ENCODE measurements around the gene SERPINB11.
"Not testable (repeated sequence)": the region's sequence is repeated elsewhere in the genome, so short reads cannot be mapped to it uniquely, and the experiment has no call there.

SERPINB11 gene

DNA sequence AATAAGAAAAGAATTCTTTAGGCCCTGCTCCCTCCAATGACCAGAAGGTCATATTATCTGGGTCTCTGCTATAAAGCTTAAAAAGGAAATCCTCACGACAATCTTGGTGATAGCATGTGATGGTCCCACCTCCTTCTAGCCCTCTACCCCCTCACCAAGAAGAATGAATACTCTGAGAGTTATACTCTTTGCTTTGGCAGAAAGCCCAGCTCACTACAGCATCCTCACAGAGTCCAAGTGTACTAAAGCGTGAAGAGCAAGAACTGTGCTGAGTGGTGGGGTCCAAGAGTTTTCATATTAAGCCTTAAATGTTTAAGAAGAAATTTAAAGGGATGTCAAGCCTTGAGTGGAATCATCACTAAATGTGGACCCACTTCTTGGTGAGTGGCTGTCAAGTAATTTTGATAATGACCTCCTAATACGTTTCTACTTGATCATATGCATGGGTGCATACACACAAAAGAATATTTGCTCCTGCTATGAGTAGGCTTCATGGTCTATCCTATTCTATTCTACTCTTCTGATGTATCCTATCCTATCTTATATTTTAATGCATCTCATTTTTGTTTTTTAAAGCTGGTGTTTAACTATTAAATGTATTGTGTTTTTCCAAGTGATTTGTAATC is 56.0 kb downstream of the SERPINB11 start:
- no peak for DNase-seq (ENCODE audit: insufficient read length, low spot score)
- TF ChIP-seq SPI1 (IDR thresholded peaks at IDR 0.05; ENCODE audit: low read depth, low read length): no peak
- no peak for TF ChIP-seq POLR2A (IDR thresholded peaks at IDR 0.05; ENCODE audit: low read depth, low read length)
- no peak for TF ChIP-seq PAX5 (IDR thresholded peaks at IDR 0.05; ENCODE audit: insufficient read depth, low read length, severe bottlenecking)
- TF ChIP-seq TAF1 (IDR thresholded peaks at IDR 0.05; ENCODE audit: low read depth, low read length): no peak
- TF ChIP-seq POLR2AphosphoS5 (IDR thresholded peaks at IDR 0.05; ENCODE audit: low read depth, low read length): no peak
- no peak for TF ChIP-seq POU2F2 (IDR thresholded peaks at IDR 0.05; ENCODE audit: low read depth, low read length)
- FAIRE-seq: no peak

DNA sequence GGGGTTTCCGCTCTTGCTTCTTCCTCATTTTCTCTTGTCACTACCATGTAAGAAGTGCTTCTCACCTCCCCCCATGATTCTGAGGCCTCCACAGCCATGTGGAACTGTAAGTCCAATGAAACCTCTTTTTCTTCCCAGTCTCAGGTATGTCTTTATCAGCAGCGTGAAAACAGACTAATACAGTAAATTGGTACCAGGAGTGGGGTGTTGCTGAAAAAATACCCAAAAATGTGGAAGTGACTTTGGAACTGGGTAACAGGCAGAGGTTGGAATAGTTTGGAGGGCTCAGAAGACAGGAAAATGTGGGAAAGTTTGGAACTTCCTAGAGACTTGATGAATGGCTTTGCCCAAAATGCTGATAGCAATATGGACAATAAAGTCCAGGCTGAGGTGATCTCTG is 57.0 kb downstream of the SERPINB11 start:
- DNase-seq (ENCODE audit: insufficient read length, low spot score); FAIRE-seq: not testable (repeated sequence)

DNA sequence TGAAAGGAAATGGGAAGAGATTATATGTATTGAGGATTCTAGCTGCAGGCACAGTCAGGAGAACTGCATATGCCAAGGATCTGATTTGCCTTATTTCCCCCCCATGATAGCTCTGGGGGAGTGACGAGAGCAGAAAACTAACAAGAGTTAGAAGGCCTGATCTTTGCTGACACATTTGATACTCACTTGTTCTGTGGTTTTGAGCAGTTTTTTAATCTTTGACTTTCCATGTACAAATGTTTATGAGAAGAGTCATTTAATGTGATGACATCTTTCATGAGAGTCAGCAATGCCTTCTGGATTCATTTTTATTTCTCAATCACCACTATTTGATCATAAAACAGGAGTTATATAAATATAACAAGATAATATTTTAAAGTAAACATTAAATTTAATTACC is 59.8 kb downstream of the SERPINB11 start:
- no peak for TF ChIP-seq PAX5 (IDR thresholded peaks at IDR 0.05; ENCODE audit: insufficient read depth, low read length, severe bottlenecking)
- no peak for TF ChIP-seq SPI1 (IDR thresholded peaks at IDR 0.05; ENCODE audit: low read depth, low read length)
- no peak for TF ChIP-seq POLR2A (IDR thresholded peaks at IDR 0.05; ENCODE audit: low read depth, low read length)
- no peak for FAIRE-seq
- no peak for DNase-seq (ENCODE audit: insufficient read length, low spot score)

DNA sequence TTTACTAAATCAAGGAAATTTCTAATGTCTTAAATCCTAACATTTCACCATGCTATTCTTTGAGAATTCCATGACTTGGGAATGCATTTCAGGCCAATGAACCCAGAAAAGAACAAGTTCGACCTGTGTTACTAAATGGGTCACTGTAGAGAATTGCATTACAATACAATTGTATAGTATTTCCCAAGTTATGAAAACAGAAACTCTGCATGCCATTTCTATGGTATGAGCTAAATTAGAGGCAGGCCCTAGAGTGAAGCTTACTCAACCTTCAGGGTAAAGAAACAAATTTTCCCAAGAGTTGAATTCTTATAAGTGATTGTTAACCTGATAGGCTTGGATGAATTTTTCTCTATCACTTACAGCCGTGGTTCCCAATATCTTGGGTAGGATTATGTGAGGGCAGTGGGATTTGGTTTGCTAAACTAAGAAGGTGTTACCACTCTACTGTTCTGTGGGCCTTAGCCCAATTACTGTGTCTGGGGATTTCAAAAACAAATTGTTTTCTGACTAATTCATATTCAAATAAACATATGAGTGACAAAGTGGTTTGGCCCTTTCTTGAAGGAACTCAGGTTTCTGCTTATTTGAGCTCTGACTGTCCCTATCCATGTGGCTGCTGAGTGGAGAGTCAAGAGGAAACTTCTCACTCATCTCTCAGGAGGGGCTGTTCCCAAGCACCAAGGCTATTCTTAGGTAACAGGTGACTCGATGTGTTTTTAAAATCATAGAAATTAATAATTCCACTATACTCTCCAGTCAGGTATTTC is 61.3 kb downstream of the SERPINB11 start:
- FAIRE-seq: no peak

DNA sequence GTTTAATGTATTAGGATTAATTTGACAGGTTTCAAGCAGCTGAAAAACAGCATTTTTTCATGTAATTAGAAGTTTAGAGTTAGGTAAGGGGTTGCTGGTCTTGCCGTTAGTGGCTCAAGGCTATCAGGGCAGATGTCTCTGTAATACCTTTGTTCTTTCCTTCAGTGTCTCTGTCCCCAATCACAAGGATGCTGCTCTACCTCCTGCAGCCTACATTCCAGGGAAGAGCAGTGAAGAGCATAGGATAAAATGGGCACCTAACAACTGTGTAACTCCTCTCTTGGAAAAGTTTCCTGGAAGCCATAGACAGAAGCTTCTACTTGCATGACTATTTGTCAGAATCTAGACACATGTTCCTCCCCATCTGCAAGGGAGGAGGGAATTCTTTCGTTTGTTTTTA is 63.1 kb downstream of the SERPINB11 start:
- DNase-seq (ENCODE audit: insufficient read length, low spot score) (no peak), FAIRE-seq (no peak)
- TF ChIP-seq PAX5 (IDR thresholded peaks at IDR 0.05; ENCODE audit: insufficient read depth, low read length, severe bottlenecking): no peak
- TF ChIP-seq TAF1 (IDR thresholded peaks at IDR 0.05; ENCODE audit: low read depth, low read length): no peak
- no peak for TF ChIP-seq POLR2A (IDR thresholded peaks at IDR 0.05; ENCODE audit: low read depth, low read length)
- no peak for TF ChIP-seq POU2F2 (IDR thresholded peaks at IDR 0.05; ENCODE audit: low read depth, low read length)
- TF ChIP-seq SPI1 (IDR thresholded peaks at IDR 0.05; ENCODE audit: low read depth, low read length): no peak
- no peak for TF ChIP-seq POLR2AphosphoS5 (IDR thresholded peaks at IDR 0.05; ENCODE audit: low read depth, low read length)

More for the DNA sequence above, 61.3 kb downstream of the SERPINB11 start:
- DNase-seq (ENCODE audit: insufficient read length, low spot score): no peak
- TF ChIP-seq POU2F2 (IDR thresholded peaks at IDR 0.05; ENCODE audit: low read depth, low read length) (no peak), TAF1 (IDR thresholded peaks at IDR 0.05; ENCODE audit: low read depth, low read length) (no peak), SPI1 (IDR thresholded peaks at IDR 0.05; ENCODE audit: low read depth, low read length) (no peak), POLR2AphosphoS5 (IDR thresholded peaks at IDR 0.05; ENCODE audit: low read depth, low read length) (no peak), POLR2A (IDR thresholded peaks at IDR 0.05; ENCODE audit: low read depth, low read length) (no peak), PAX5 (IDR thresholded peaks at IDR 0.05; ENCODE audit: insufficient read depth, low read length, severe bottlenecking) (no peak)
